ENCODE measurements around the gene NDUFB8.
A peak's percentile ranks its signal among the peaks of the same experiment; 100 is the strongest.

The NDUFB8 gene

DNA sequence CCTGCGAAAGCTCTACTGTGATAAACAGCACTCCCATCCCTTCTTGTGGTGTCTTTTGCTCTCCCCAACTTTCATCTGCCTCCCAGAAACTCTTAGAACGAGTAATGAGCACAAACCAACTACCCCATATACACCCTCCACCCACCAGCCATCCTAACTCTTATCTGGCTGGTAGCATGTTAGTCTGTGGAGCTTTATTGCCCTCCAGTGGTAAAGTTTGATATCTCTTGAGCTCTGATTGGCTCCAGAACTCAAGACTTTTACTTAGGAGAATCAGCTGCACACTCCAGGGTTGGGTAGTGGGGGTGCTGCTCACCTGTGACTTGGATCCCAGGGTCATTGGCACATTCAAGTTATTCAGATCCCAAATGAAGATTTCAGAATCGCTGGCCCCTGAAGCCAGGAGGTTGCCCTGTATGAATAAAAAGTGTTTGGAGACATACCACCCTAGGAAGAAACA lies 20.9 kb downstream of the NDUFB8 start:
- TF ChIP-seq, protein P1, sequence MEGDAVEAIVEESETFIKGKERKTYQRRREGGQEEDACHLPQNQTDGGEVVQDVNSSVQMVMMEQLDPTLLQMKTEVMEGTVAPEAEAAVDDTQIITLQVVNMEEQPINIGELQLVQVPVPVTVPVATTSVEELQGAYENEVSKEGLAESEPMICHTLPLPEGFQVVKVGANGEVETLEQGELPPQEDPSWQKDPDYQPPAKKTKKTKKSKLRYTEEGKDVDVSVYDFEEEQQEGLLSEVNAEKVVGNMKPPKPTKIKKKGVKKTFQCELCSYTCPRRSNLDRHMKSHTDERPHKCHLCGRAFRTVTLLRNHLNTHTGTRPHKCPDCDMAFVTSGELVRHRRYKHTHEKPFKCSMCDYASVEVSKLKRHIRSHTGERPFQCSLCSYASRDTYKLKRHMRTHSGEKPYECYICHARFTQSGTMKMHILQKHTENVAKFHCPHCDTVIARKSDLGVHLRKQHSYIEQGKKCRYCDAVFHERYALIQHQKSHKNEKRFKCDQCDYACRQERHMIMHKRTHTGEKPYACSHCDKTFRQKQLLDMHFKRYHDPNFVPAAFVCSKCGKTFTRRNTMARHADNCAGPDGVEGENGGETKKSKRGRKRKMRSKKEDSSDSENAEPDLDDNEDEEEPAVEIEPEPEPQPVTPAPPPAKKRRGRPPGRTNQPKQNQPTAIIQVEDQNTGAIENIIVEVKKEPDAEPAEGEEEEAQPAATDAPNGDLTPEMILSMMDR (IDR thresholded peaks at IDR 0.05): peak; percentile 51
- Mint-ChIP-seq H3K4me3 (no peak overlapping the region), H3K9me3 (no peaks in the 10 kb centered on the region), H3K27me3 (ENCODE audit: low read depth, poor library complexity) (no peaks in the 10 kb centered on the region), H3K27ac (no peak overlapping the region), H3K4me1 (no peaks in the 10 kb centered on the region), H3K36me3 (ENCODE audit: low read depth) (no peaks in the 10 kb centered on the region)
- DNase-seq: peak; percentile 23

DNA sequence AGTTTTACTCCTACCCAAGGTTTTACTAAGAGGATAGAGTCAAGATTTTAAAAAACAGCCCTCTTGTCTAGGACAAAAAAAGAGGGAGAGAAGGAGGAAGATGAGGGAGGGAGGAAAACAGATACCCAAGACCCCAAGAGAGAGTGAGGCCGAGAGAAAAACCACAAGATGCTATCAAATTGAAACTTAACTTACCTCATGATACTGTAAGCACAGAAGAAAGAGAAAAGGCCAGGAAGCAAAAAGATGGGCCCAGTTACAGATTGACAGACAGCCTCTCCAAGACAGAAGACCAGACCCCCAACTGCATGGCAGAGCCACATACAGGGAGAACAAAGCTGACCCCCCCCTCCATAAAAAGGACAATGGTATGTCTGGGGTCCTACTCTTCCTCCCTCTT lies 21.4 kb downstream of the NDUFB8 start:
- no peak overlapping the region for H3K4me3 Mint-ChIP-seq
- TF ChIP-seq, protein P1 (IDR thresholded peaks at IDR 0.05): no peak
- no peaks in the 10 kb centered on the region for H3K4me1 Mint-ChIP-seq
- DNase-seq: no peak
- H3K27ac Mint-ChIP-seq: no peak overlapping the region
- H3K9me3 Mint-ChIP-seq: no peaks in the 10 kb centered on the region
- H3K36me3 Mint-ChIP-seq (ENCODE audit: low read depth): no peaks in the 10 kb centered on the region
- H3K27me3 Mint-ChIP-seq (ENCODE audit: low read depth, poor library complexity): no peaks in the 10 kb centered on the region

DNA sequence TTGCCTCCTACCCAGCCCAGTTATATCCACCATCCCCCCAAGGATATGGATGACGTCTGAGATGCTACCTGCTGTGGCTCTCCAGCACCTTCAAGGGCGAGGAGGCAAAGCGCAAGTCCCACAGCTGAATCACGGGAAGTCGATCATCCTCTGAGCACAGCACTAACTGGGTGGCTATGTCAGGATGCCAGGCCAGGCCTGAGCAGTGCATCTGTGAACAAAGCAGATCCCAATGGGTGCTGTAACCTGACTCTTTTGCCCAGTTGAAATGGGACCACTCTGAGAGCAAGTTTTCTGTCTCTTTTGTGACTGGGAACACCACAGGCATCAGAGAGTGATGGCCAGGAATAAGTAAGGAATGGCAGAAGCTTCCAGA lies 22.3 kb downstream of the NDUFB8 start:
- H3K4me1 Mint-ChIP-seq: no peaks in the 10 kb centered on the region

DNA sequence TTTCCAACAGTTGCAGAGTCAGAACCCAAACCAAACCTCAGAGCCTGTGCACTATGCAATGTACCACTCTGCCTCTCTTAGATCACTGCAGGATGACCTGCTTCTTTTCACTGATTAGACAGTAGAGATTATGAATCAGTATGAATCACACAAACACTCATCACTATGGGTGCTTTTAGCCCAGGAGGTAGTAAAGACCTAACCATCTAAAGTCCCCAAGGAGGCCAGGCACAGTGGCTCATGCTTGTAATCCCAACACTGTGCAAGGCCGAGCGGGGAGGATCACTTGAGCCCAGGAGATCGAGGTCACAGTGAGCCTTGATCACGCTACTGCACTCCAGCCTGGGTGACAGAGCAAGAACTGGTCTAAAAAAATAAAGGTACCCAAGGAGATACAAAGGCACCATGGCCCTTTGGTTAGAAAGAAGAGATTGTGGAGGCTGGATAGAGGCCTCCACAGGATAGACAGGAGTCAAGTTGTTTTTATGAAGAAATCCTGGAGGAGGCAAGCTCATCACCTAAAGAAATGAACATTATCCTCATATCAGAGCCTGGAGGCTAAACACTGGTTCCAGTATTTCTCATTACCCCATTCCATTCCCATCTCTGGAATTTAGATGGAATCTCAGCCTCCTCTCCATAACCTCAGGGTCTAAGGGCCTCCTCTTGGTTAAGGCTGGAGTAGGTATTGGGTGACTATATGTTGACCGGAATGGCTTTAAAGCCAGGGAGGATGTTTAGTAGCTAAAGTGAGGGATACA lies 22.9 kb downstream of the NDUFB8 start:
- Mint-ChIP-seq H3K36me3 (ENCODE audit: low read depth) (peaks cover 2% of the 10 kb centered on the region), H3K27me3 (ENCODE audit: low read depth, poor library complexity) (no peaks in the 10 kb centered on the region), H3K4me1 (no peaks in the 10 kb centered on the region), H3K27ac (no peak overlapping the region), H3K9me3 (no peaks in the 10 kb centered on the region), H3K4me3 (no peak overlapping the region)
- DNase-seq: no peak
- TF ChIP-seq, protein P1 (IDR thresholded peaks at IDR 0.05): no peak

More for the DNA sequence above, 22.3 kb downstream of the NDUFB8 start:
- no peak for DNase-seq
- TF ChIP-seq, protein P1 (IDR thresholded peaks at IDR 0.05): no peak
- Mint-ChIP-seq H3K4me3 (no peak overlapping the region), H3K36me3 (ENCODE audit: low read depth) (no peaks in the 10 kb centered on the region), H3K27ac (no peak overlapping the region), H3K27me3 (ENCODE audit: low read depth, poor library complexity) (no peaks in the 10 kb centered on the region), H3K9me3 (no peaks in the 10 kb centered on the region)

DNA sequence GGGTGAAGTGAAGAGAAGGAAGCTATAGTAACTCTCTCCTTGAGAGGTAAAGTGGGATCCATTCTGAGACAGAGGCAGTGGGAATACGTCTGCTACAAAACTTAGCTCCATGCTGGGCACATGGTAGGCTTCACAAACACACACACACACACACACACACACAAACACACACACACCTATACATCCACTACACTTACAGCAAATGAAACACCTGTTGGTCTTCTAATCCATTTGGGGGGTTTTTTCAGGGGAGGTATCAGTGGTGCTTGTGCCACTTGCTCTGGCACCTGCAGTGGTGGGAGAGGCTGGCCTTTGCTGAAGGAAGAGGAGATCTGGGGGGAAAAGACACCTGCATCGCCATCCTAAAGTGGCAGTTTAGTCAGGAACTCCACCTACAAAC lies 24.5 kb downstream of the NDUFB8 start:
- peaks cover 10% of the 10 kb centered on the region for H3K36me3 Mint-ChIP-seq (ENCODE audit: low read depth)
- TF ChIP-seq, protein P1 (IDR thresholded peaks at IDR 0.05): no peak
- H3K27ac Mint-ChIP-seq: no peak overlapping the region
- no peak for DNase-seq
- H3K27me3 Mint-ChIP-seq (ENCODE audit: low read depth, poor library complexity): no peaks in the 10 kb centered on the region
- H3K4me1 Mint-ChIP-seq: no peaks in the 10 kb centered on the region
- H3K4me3 Mint-ChIP-seq: no peak overlapping the region
- H3K9me3 Mint-ChIP-seq: no peaks in the 10 kb centered on the region

DNA sequence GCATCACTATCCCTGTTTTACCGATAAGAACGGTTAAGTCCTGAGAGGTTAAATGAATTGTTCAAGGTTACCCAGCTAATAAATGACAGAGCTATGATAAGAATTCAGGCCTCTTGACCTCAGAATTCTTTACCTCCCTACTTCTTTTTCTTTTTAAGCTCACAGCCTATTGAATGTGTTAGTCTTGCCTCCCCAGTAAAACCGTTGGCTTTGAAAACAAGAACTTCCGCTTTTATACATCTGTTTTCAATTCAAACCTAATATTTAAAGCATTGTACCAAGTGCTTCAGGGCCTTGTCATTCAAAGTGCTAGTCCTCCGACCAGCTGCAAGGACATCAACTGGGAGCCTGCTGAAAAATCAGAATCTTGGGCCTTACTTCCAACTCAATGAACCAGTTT lies 25.6 kb downstream of the NDUFB8 start:
- Mint-ChIP-seq H3K4me1 (no peaks in the 10 kb centered on the region), H3K4me3 (no peak overlapping the region), H3K27ac (no peak overlapping the region), H3K36me3 (ENCODE audit: low read depth) (peaks cover 17% of the 10 kb centered on the region), H3K9me3 (no peaks in the 10 kb centered on the region), H3K27me3 (ENCODE audit: low read depth, poor library complexity) (no peaks in the 10 kb centered on the region)
- TF ChIP-seq, protein P1 (IDR thresholded peaks at IDR 0.05): no peak
- DNase-seq: no peak

All from nephron progenitor cell (in vitro differentiated cells).